Smooth muscle cell (in vitro differentiated cells): ENCODE measurements around the gene POLR2M. TPM values are rescaled to one million over a fixed set of nuclear protein-coding genes. Genes with fewer than 3 reads are reported as not detected.
A peak's percentile ranks its signal among the peaks of the same experiment; 100 is the strongest.

ENCODE experiments used
- DNase-seq: peaks from one replicate; lab custom pipeline; 2025; ENCODE audit not compliant: unreplicated experiment; lab: John Stamatoyannopoulos, UW
- H2AFZ ChIP-seq: fragments of 200-600 bp; sonication (generic); 2 replicates; pipeline ENCODE4 v1.6.0; 2016; ENCODE audit warnings: antibody characterized with exemption, low read depth, mild to moderate bottlenecking
- H3F3A ChIP-seq: fragments of 200-600 bp; sonication (generic); 2 replicates; pipeline ENCODE4 v1.6.0; 2017; ENCODE audit warnings: antibody characterized with exemption, low read depth
- H3K27ac ChIP-seq: fragments of 200-600 bp; sonication (generic); 2 replicates; pipeline ENCODE4 v1.5.1; 2016; ENCODE audit warnings: low read depth, mild to moderate bottlenecking
- H3K27me3 ChIP-seq: fragments of 200-600 bp; sonication (generic); 2 replicates; pipeline ENCODE4 v1.6.1; 2016; ENCODE audit warnings: low read depth, mild to moderate bottlenecking
- H3K36me3 ChIP-seq: fragments of 200-600 bp; sonication (generic); 2 replicates; pipeline ENCODE4 v1.5.1; 2016; ENCODE audit warnings: low read depth
- H3K4me1 ChIP-seq: fragments of 200-600 bp; sonication (generic); 2 replicates; pipeline ENCODE4 v1.5.1; 2016; ENCODE audit warnings: low read depth
- H3K4me2 ChIP-seq: fragments of 200-600 bp; sonication (generic); 2 replicates; pipeline ENCODE4 v1.6.0; 2016; ENCODE audit warnings: mild to moderate bottlenecking
- H3K4me3 ChIP-seq: fragments of 200-600 bp; sonication (generic); 2 replicates; pipeline ENCODE4 v1.5.1; 2016; ENCODE audit warnings: mild to moderate bottlenecking
- H3K79me2 ChIP-seq: fragments of 200-600 bp; sonication (generic); 2 replicates; pipeline ENCODE4 v1.6.0; 2016; ENCODE audit warnings: low read depth, mild to moderate bottlenecking
- H3K9ac ChIP-seq: fragments of 200-600 bp; sonication (generic); 2 replicates; pipeline ENCODE4 v1.6.0; 2016; ENCODE audit warnings: low read depth
- H3K9me3 ChIP-seq: fragments of 200-600 bp; sonication (generic); replicated peaks from 2 replicates; pipeline ENCODE4 v1.5.1; 2016; ENCODE audit warnings: low read depth
- H4K20me1 ChIP-seq: fragments of 200-600 bp; sonication (generic); 2 replicates; pipeline ENCODE4 v1.6.0; 2016; ENCODE audit warnings: low read depth
- WGBS: methylation state at CpG from one replicate; pipeline ENCODE4 v1.1.7; 2016; ENCODE audit warnings: low lambda C conversion rate; 5-methylcytosine and 5-hydroxymethylcytosine counted together
- polyA plus RNA-seq: library from polyadenylated mRNA; unstranded; fragments of >200 nt; fragmentation: Nextera tagmentation; extraction: Ambion mirVana; gene quantifications from 2 replicates; pipeline ENCODE4 v1.2.1, GENCODE V29; 2016
- total RNA-seq: library from RNA; depleted of rRNA; stranded (reverse); fragments of >200 nt; gene quantifications from 2 replicates; pipeline ENCODE4 v1.2.3, GENCODE V29; 2014
- TF ChIP-seq, protein P1 (sequence below): fragments of 200-600 bp; sonication (generic); IDR thresholded peaks from 2 replicates; pipeline ENCODE4 v1.5.1; 2017; ENCODE audit warnings: borderline replicate concordance, mild to moderate bottlenecking, antibody characterized with exemption; ENCODE audit not compliant: insufficient read depth, poor library complexity, severe bottlenecking

The POLR2M gene
- total and polyA plus RNA-seq, 2 experiments from 2014 or later, result 23.9 to 49.8 TPM

GRCh38 chr15:57728436-57728835, 21.9 kb downstream of the POLR2M start:
- Histone ChIP-seq H3K4me3 (no peak overlapping the region), H3K4me2 (peak overlapping the region; percentile 11), H4K20me1 (no peaks in the 10 kb centered on the region), H3K27ac (no peak overlapping the region), H3K79me2 (no peaks in the 10 kb centered on the region), H3K9ac (no peak overlapping the region), H3K4me1 (no peaks in the 10 kb centered on the region), H3K27me3 (no peaks in the 10 kb centered on the region), H2AFZ (peak overlapping the region; percentile 1), H3F3A (no peaks in the 10 kb centered on the region), H3K36me3 (no peaks in the 10 kb centered on the region), H3K9me3 (no peaks in the 10 kb centered on the region)
- DNase-seq, result no peak
- 67% methylated on average over 8 of the region's 8 CpGs for WGBS
- TF ChIP-seq, protein P1, sequence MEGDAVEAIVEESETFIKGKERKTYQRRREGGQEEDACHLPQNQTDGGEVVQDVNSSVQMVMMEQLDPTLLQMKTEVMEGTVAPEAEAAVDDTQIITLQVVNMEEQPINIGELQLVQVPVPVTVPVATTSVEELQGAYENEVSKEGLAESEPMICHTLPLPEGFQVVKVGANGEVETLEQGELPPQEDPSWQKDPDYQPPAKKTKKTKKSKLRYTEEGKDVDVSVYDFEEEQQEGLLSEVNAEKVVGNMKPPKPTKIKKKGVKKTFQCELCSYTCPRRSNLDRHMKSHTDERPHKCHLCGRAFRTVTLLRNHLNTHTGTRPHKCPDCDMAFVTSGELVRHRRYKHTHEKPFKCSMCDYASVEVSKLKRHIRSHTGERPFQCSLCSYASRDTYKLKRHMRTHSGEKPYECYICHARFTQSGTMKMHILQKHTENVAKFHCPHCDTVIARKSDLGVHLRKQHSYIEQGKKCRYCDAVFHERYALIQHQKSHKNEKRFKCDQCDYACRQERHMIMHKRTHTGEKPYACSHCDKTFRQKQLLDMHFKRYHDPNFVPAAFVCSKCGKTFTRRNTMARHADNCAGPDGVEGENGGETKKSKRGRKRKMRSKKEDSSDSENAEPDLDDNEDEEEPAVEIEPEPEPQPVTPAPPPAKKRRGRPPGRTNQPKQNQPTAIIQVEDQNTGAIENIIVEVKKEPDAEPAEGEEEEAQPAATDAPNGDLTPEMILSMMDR, result no peak

DNA sequence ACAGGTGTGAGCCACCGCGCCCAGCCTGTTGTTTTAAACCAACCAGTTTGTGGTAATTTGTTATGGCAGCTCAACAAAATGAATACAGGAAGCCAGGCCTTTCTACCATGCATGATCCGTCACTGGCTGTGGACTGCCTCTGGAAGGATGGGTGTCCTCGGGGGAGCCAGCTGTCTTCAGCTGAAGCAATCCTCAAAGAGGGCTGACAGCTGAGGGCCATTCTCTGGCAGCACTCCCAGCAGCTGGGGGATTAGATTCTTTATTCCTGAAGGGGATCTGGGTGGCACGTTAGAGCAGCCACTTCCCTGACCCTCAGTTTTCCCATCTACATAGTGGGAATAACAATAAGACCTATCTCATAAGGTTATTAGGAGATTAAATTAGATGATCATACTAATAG, 24.4 kb downstream of the POLR2M start:
- 86% methylated on average over 5 of the region's 5 CpGs for WGBS
- no peak overlapping the region for H2AFZ ChIP-seq

DNA sequence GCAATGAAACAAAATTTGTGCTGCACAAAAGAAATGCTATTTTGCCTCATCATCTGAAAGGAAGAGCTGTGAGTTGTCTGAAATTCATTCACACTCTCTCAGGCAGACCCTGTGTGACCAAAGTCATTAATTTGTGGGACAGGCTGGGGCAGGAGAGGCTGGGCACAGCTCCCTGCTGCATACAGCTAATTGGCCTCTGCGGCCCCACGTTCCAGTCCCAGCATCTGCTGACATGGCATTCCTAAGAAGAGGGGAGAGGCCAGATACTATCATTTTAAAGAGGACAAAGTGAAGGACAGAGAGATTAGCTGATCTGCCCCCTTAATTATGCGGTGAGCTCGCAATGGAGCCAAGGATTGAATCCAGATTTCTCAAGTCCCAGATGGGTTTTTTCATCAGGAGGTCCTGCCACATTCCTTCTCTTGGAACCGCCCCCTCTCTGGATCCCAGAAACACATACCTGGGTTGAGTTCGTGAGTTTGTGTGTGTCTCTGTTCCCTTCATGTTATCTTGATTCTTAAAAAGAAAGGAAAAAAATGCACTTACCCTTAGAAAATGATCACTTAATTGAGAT, 25.1 kb downstream of the POLR2M start:
- Histone ChIP-seq H3K4me2 (no peak overlapping the region), H3K36me3 (no peaks in the 10 kb centered on the region), H3K79me2 (no peaks in the 10 kb centered on the region), H3F3A (no peaks in the 10 kb centered on the region), H3K9me3 (no peaks in the 10 kb centered on the region), H3K27ac (no peak overlapping the region), H4K20me1 (no peaks in the 10 kb centered on the region), H3K4me1 (no peaks in the 10 kb centered on the region), H3K9ac (no peak overlapping the region), H3K27me3 (no peaks in the 10 kb centered on the region), H3K4me3 (no peak overlapping the region), H2AFZ (no peak overlapping the region)
- no peak for DNase-seq
- 34% methylated on average over 6 of the region's 6 CpGs for WGBS
- TF ChIP-seq, protein P1, result no peak

More for the DNA sequence above, 24.4 kb downstream of the POLR2M start:
- Histone ChIP-seq H3K9ac (no peak overlapping the region), H3K9me3 (no peaks in the 10 kb centered on the region), H3K36me3 (no peaks in the 10 kb centered on the region), H3K27ac (no peak overlapping the region), H4K20me1 (no peaks in the 10 kb centered on the region), H3K79me2 (no peaks in the 10 kb centered on the region), H3K4me1 (no peaks in the 10 kb centered on the region), H3K4me3 (no peak overlapping the region), H3K27me3 (no peaks in the 10 kb centered on the region), H3F3A (no peaks in the 10 kb centered on the region), H3K4me2 (no peak overlapping the region)
- TF ChIP-seq, protein P1, result no peak
- DNase-seq, result no peak
